Hepatocyte (in vitro differentiated cells): ENCODE data around the gene IDUA.

Source experiments
- CTCF ChIP-seq: fragments of 200-600 bp; sonication (generic); IDR thresholded peaks from 2 replicates; pipeline ENCODE4 v1.5.1; 2016; ENCODE audit warnings: antibody characterized with exemption, mild to moderate bottlenecking; ENCODE audit not compliant: poor library complexity
- EZH2 ChIP-seq: fragments of 200-600 bp; sonication (generic); IDR thresholded peaks from 2 replicates; pipeline ENCODE4 v1.6.1; 2016; ENCODE audit warnings: antibody characterized with exemption, mild to moderate bottlenecking, borderline replicate concordance
- EZH2phosphoT487 ChIP-seq: fragments of 200-600 bp; sonication (generic); IDR thresholded peaks from one replicate; pipeline ENCODE4 v1.6.1; 2018; ENCODE audit warnings: antibody characterized with exemption, mild to moderate bottlenecking, low read depth, moderate library complexity; ENCODE audit not compliant: unreplicated experiment, severe bottlenecking

- TF ChIP-seq CTCF (no peak), EZH2 (no peak), EZH2phosphoT487 (no peak)
These were observed 30.9 kb downstream of the IDUA start for GRCh38 chr4:1017706-1018105.
